Right atrium auricular region (tissue), 2 donors: Measurements from ENCODE around the gene RPL41. TPM values are rescaled to one million over a fixed set of nuclear protein-coding genes. Genes with fewer than 3 reads are reported as not detected.

ENCODE experiments used
- DNase-seq: peaks from one replicate; pipeline ENCODE4 v3.0.0-alpha.2; 2019; ENCODE audit warnings: low spot score
- H3K27ac ChIP-seq, 2 donors: fragments of 200-600 bp; sonication (generic); 1 replicate in 1 of 2; 2 replicates in 1 of 2; pipeline ENCODE4 v1.5.1; 2016 to 2019
- H3K27me3 ChIP-seq, 2 donors: fragments of 200-600 bp; sonication (generic); one replicate each; pipeline versions ENCODE4 v1.5.1 to v1.6.0; 2017 to 2019
- H3K36me3 ChIP-seq: fragments of 200-600 bp; sonication (generic); one replicate; pipeline ENCODE4 v1.5.1; 2016
- H3K4me1 ChIP-seq, 2 donors: fragments of 200-600 bp; sonication (generic); one replicate each; pipeline versions ENCODE4 v1.5.1 to v1.6.0; 2017 to 2019
- H3K4me3 ChIP-seq, 2 donors: fragments of 200-600 bp; sonication (generic); 1 replicate in 1 of 2; 2 replicates in 1 of 2; pipeline ENCODE4 v1.5.1; 2017 to 2019; ENCODE audit warnings: mild to moderate bottlenecking in 1 of 2, moderate library complexity in 1 of 2
- H3K9me3 ChIP-seq, 2 donors: fragments of 200-600 bp; sonication (generic); one replicate each; pipeline ENCODE4 v1.5.1; 2019
- total RNA-seq, 2 donors: library from RNA; depleted of rRNA; stranded (reverse); fragments of >200 nt; gene quantifications; one replicate each; pipeline ENCODE4 v1.1.0, GENCODE V29; 2016
- TF ChIP-seq, protein P1 (sequence below), 2 donors: fragments of 200-600 bp; sonication (generic); IDR thresholded peaks; one replicate each; pipeline ENCODE4 v1.5.1; 2019; ENCODE audit warnings: antibody characterized with exemption in 2 of 2

Gene RPL41
- total RNA-seq, 2 donors from 2014 or later: 606 to 2,188 TPM

- H3K27me3 ChIP-seq: no peaks in the 10 kb centered on the region
- no peak overlapping the region for H3K27ac ChIP-seq
- no peak overlapping the region for H3K4me3 ChIP-seq
These were observed 31.4 kb upstream of the RPL41 start for GRCh38 chr12:56084958-56085543.

DNA sequence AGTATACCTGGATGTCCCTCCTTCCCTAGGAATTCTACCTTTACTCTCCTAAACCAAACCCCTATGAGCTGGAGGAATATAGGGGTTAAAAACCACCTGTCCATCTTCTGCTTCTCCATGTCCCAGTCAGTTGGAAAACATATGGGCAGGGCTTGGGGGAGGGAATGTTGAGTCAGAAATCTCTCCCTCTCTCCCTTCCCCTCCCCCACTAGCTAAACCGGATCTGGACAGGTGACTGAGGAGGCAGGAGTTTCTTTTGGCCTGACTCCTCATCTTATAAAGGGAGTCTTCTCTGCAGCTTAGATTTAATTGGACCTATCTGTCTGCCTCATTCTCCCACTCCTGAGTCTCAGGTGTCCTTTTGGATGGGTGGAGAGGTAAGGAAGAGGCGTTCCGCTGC lies 30.3 kb upstream of the RPL41 start:
- DNase-seq: no peak
- TF ChIP-seq, protein P1, sequence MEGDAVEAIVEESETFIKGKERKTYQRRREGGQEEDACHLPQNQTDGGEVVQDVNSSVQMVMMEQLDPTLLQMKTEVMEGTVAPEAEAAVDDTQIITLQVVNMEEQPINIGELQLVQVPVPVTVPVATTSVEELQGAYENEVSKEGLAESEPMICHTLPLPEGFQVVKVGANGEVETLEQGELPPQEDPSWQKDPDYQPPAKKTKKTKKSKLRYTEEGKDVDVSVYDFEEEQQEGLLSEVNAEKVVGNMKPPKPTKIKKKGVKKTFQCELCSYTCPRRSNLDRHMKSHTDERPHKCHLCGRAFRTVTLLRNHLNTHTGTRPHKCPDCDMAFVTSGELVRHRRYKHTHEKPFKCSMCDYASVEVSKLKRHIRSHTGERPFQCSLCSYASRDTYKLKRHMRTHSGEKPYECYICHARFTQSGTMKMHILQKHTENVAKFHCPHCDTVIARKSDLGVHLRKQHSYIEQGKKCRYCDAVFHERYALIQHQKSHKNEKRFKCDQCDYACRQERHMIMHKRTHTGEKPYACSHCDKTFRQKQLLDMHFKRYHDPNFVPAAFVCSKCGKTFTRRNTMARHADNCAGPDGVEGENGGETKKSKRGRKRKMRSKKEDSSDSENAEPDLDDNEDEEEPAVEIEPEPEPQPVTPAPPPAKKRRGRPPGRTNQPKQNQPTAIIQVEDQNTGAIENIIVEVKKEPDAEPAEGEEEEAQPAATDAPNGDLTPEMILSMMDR (IDR thresholded peaks at IDR 0.05): no peak
- H3K36me3 ChIP-seq: no peaks in the 10 kb centered on the region
- no peaks in the 10 kb centered on the region for H3K9me3 ChIP-seq
- H3K4me3 ChIP-seq: no peak overlapping the region
- no peaks in the 10 kb centered on the region for H3K27me3 ChIP-seq
- peaks cover 0 to 10% of the 10 kb centered on the region in 2 donors for H3K4me1 ChIP-seq
- H3K27ac ChIP-seq: no peak overlapping the region

More at GRCh38 chr12:56084958-56085543, 31.4 kb upstream of the RPL41 start:
- H3K9me3 ChIP-seq: no peaks in the 10 kb centered on the region
- TF ChIP-seq, protein P1 (IDR thresholded peaks at IDR 0.05): no peak
- H3K36me3 ChIP-seq: no peaks in the 10 kb centered on the region
- peaks cover 0 to 15% of the 10 kb centered on the region in 2 donors for H3K4me1 ChIP-seq
- DNase-seq: no peak

DNA sequence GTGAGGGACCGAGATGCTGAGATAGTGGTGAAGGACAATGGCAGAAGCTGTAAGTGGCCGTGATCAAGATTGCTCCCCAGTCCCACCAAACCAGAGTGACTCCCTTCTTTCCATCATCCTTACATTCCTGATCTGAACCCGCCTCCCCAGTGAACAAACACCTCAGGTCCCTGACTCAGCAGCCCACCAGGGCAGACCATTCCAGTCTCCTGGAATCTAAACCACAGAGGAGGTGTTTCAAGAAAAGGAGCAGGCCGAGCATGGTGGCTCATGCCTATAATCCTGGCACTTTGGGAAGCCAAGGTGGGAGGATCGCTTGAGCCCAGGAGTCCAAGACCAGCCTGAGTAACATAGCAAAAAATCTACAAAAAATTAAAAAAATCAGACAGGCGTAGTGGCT lies 29.8 kb upstream of the RPL41 start:
- Histone ChIP-seq H3K4me3 (no peak overlapping the region), H3K9me3 (no peaks in the 10 kb centered on the region), H3K4me1 (peaks cover 0 to 10% of the 10 kb centered on the region in 2 donors), H3K27me3 (no peaks in the 10 kb centered on the region), H3K27ac (no peak overlapping the region), H3K36me3 (no peaks in the 10 kb centered on the region)
- TF ChIP-seq, protein P1 (IDR thresholded peaks at IDR 0.05): no peak
- no peak for DNase-seq

DNA sequence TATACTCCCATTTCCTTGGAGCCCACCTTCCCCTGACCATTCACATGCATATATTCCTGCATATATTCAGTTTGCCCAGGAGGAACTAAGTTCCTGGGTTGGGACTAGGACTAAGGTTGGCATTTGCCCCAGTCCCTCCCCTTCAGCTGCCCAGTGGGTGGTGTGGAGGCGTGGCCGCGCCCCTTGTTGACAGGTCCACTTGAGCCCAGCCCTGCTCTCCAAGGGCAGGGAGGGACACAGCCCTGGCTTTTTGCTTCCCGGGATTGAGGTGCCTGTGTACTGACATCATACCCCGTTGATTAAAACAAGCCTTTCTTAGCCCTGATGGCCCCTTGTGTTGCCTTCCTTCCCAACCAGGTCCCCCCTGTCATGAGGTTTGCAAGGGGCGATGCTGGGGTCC lies 29.2 kb upstream of the RPL41 start:
- no peak overlapping the region for H3K4me3 ChIP-seq
- no peaks in the 10 kb centered on the region for H3K27me3 ChIP-seq
- no peaks in the 10 kb centered on the region for H3K36me3 ChIP-seq
- peak; percentile 71 for DNase-seq
- peaks cover 0 to 10% of the 10 kb centered on the region in 2 donors for H3K4me1 ChIP-seq
- H3K9me3 ChIP-seq: no peaks in the 10 kb centered on the region
- H3K27ac ChIP-seq: peak overlapping the region in 1 of 2 donors; percentile 67
- TF ChIP-seq, protein P1 (IDR thresholded peaks at IDR 0.05): no peak

DNA sequence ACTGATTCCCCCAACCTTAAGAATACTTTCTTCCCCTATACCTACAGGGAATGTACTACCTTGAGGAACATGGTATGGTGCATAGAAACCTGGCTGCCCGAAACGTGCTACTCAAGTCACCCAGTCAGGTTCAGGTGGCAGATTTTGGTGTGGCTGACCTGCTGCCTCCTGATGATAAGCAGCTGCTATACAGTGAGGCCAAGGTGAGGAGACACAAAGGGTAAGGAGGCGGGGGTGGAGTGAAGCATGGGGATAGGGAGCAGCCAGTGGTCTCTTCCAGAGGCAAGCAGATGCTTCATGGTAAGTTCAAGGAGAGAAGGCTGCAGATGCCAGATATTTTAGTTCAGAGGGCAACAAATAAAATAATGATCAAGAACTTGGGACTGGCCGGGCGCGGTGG lies 18.7 kb upstream of the RPL41 start:
- Histone ChIP-seq H3K36me3 (no peaks in the 10 kb centered on the region), H3K4me3 (no peak overlapping the region), H3K27ac (no peak overlapping the region), H3K27me3 (no peaks in the 10 kb centered on the region), H3K4me1 (no peaks in the 10 kb centered on the region), H3K9me3 (no peaks in the 10 kb centered on the region)
- DNase-seq: no peak
- TF ChIP-seq, protein P1 (IDR thresholded peaks at IDR 0.05): no peak

DNA sequence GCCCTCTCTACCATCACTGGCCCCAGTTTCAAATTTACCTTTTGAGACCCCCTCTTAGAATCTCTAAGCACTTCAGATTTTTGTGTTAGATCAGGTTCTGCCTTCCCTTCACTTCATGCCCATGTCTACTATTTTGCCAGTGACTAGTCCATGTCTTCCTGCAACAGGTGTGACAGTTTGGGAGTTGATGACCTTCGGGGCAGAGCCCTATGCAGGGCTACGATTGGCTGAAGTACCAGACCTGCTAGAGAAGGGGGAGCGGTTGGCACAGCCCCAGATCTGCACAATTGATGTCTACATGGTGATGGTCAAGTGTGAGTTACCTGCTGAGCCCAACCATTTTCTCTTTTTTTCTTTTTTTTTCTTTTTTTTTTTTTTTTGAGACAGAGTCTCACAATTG lies 17.8 kb upstream of the RPL41 start:
- Histone ChIP-seq H3K27ac (no peak overlapping the region), H3K4me3 (no peak overlapping the region), H3K9me3 (no peaks in the 10 kb centered on the region), H3K4me1 (peaks cover 0 to 7% of the 10 kb centered on the region in 2 donors), H3K36me3 (no peaks in the 10 kb centered on the region), H3K27me3 (no peaks in the 10 kb centered on the region)
- no peak for DNase-seq
- TF ChIP-seq, protein P1 (IDR thresholded peaks at IDR 0.05): no peak
